Measurements from ENCODE around the gene NUSAP1.

DNA sequence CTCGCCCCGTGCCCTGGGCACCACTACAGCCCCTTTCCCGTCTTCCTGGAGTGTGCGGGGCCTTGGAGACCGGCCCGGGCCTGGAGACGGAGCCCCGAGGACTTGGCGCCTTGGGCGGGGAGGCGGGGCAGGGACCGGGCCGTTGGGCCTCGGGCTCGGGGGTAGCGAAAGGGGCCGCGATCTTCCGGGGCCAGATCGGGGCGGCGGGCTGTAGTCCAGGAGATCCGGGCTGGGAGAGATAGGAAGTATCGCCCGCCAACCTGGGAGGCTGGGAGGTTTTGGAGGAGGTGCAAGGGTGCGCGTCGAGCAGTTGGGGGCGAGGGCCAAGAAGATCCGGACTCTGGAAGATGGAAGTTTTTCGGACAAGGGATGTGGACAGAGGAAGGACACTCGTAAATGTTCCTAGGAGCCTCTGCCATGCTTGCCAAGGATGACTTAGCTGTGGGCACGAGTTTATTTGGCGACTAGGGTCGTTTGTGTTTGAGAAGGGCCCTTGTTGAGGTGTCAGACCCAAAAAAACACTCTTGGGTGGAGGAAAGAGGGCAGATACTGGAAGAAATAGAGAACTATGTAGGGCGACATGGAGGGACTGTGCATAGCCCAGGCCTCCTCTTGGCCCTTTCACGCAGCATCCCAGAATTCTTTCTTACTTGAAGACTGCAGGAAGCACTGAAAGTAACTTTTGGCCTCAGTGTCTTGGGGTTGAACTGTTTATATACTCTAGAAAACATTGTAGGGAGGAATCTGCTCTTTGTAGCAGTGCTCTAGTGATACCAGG is 84.9 kb downstream of the NUSAP1 start:
- TF ChIP-seq, protein P1, sequence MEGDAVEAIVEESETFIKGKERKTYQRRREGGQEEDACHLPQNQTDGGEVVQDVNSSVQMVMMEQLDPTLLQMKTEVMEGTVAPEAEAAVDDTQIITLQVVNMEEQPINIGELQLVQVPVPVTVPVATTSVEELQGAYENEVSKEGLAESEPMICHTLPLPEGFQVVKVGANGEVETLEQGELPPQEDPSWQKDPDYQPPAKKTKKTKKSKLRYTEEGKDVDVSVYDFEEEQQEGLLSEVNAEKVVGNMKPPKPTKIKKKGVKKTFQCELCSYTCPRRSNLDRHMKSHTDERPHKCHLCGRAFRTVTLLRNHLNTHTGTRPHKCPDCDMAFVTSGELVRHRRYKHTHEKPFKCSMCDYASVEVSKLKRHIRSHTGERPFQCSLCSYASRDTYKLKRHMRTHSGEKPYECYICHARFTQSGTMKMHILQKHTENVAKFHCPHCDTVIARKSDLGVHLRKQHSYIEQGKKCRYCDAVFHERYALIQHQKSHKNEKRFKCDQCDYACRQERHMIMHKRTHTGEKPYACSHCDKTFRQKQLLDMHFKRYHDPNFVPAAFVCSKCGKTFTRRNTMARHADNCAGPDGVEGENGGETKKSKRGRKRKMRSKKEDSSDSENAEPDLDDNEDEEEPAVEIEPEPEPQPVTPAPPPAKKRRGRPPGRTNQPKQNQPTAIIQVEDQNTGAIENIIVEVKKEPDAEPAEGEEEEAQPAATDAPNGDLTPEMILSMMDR (conservative IDR thresholded peaks at IDR 0.05; ENCODE audit: low read length): no peak
- no peak for TF ChIP-seq EZH2phosphoT487 (IDR thresholded peaks at IDR 0.05; ENCODE audit: borderline replicate concordance, low read depth, low read length)

Measured in OCI-LY7 (cell line).